NCI-H1105 treated with DMSO at 0.1 percent for 48 hours (cell line): Measurements from ENCODE around the gene NEUROD2.

Source experiments
- DNase-seq: peaks from one replicate; lab custom pipeline; 2025; lab: John Stamatoyannopoulos, UW

Gene NEUROD2

DNA sequence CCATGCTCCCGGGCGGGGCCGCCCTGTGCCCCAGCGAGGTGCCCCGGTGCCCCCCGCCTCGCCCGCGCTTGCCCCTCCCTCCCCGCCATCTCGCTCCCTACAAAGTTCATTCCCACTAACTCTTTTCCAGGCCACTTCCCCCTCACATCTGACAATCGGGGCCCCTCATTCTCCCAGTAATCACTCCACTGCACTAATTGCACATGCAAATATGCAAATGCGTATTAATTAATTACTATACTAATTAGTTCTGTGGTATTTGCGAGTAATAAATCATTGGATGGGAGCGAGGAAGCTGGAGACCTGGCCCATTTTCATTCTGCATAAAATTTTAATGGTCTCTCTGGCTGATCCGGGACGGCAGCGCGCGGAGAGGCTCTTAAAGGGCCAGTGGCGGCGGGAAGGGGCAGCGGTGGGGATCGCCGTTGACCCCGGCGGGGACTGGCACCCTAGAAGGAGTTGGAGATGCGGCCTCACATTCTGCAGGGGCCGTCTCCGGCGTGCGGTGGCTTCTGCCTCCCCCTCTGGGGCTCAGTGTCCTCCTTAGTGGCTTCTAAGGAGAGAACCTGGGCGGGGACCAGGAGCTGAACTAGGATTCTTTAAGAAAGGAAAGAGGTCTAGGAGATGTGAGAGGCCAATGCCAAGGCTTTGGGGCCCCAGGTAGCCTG, 10.7 kb upstream of the NEUROD2 start:
- peak; percentile 45 for DNase-seq

DNA sequence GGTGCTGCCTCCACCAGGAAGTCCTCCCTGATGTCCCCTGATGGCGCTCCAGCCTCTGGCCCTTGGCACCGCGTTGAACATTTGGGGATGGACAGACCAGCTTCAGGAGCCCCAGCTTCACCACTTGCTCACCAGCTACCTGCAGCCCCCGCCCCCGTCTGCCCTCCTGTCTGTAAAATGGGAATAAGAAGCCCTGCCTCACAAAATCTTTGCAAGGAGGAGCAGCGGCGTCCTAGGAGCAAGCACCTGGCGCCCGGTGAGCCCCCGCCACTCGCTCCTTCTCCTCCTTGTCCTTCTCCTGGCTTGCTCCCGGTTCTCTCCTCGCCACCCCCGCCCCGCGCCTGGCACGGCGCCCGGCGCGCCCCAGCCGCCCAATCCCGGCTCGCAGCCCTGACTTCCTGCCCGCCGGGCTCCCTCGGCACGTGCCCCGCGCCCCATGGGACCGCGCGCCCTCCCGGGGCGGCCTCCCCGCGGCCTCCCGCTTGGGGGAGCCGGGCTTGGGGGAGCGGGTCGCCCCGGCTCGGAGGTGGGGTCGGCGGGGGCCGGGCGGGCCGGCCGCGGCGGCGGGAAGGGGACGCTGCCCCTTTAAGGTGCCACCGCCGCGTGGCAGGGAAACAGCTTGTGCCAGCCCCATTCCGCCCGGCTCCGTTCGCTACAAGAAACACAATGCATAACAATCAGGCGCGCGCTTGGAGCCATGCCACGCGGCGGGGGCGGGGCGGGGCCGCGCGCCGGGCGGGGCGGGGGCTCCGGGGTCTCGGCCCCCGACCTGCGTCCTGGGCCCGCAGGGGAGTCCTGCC, 9.9 kb upstream of the NEUROD2 start:
- peak; percentile 77 for DNase-seq

DNA sequence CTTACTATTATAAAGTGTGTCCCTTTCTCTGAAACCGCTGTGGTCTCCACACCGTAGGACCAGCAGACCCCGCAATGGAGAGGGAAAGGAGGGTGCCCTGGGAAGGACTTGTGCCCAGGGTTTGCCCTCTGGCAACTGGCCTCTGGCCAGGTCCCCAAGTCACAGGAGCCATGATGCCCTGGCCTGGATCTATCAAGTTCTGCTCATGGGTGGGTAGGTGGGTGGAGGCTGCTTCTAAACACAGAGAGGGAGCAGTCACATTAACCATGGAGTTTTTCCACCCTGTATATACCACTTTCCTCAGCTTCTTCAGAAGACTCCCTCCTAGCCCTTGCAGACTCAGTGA, 9.4 kb upstream of the NEUROD2 start:
- no peak for DNase-seq

DNA sequence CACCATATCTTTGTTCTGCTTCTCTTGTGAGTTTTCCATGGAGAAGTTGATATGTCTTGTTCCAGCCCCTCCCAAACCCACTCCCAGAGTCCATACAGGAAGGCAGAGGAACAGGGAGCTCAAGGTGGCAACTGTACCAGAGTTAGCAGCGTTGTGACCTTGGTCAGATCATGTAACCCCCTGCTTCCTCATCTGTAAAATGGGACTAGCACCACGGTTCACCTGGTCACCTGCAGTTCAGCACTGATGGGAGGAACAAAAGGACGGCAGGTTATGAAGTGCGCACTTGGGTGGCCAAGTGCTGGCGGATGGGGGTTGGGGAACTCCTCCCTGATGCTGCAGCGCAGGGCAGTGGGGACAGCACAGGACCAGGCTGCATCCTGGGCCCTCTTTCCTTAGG, 7.7 kb upstream of the NEUROD2 start:
- no peak for DNase-seq

DNA sequence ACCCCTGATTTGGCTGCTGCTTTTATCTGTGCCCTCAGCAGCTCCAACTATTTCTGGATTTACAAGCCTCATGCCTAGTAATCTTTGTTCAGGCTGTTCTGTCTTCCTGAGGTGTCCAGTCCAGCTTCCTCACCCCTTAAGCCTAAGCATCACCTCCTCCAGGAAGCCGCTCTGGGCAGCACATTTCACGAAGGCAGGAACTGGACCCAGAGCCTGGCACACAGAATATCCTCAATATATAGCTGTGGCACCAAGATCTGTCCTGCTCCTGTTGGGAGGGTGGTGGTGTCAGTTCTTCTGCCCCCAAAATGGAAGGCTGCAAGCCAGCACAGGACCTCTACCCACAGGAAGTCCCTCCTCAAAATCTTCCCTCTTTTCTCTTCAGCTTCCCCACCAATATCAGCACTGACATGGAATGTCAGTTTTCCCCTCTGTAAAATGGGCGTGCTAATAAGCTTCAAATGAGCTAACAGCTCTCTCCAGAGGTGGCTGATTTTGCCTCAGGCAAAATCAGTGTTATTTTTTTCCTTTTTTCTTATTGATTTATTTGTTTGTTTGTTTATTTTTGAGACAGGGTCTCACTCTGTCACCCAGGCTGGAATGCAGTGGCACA, 6.9 kb upstream of the NEUROD2 start:
- no peak for DNase-seq

DNA sequence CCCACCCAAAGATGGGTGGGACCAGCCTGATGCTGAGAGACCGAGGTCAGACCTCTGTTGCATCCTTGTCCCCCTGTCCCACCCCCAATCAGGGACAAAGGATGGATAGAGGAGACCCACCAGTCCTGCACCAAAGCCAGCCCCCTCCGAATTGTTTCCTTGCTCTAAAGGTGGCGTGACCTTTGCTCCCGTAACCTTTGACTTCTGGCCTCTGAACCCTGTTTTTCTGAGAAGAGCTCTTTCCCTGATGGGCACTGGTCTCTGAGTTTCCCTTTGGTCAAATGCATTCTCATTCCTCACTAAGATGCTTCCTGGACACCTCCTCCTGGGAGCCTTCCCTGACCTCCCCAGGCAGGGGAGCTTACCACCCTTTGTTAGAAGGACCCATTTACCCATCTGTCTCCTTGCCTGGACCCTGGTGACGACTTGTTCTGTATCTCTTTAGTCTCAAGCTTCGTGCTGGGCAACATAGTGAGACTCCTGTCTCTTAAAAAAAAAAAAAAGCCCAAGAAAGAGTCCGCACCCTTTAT, 5.3 kb upstream of the NEUROD2 start:
- no peak for DNase-seq

DNA sequence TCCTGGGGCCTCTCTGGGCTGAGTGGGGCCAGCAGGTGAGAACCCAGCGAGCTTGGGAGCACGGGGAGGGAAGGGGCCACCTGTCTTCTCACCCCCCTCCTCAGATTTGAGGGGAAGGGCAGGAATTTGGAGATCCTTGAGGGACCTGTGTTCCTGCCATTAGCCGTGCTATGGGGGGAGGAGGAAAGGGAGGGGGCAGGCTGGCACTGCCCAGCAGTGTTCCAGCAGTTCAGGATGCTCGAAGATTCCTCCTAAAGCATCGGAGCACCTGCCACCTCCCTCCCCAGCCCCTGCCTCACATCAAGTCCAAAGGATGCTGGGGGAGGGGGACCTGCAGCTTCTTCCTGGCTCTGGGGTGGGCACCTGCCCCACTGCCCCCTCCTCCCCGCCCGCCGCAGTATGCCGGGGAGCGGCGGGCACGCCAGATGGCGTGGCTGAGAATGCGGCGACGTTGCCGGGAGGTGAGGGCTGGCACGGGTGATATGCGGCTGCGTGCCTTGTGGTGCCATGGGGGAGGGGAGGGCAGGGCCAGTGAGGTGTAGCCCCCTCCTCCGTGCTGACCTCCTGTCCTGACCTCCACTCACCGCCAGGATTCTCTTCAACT, 4.7 kb upstream of the NEUROD2 start:
- DNase-seq, result no peak

DNA sequence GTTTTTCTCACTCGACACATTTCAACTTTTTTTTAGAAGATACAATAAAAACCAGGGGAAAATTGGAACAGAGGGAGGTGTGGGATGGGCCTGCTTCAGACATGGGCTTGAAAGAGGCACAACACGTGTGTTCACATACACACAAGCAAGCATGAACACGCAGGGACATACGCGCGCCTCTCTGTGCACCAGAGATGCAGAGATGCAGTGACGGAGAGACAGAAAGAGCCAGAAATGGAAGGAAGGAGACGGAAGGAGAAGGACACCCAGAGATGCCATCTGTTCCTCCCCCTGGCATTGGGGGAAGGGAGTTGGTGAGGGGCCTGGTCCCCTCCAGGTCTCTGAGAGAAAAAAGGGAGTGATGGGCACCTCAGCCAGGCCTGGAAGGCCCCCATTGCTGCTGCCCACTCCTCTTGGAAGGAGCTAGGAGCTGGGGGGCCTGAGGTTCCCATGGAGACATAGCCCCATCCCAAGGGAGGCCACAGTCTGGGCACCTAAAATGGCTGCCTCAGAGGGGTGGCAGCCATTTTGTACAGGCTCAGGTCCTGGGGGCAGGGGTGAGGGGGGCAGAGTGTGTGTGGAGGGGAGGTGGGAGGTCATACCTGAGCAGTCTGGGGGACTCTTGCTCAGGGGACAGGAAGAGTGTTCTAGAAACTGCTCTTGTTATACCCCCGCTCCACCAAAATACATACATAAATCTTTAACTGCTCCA, 3.8 kb upstream of the NEUROD2 start:
- no peak for DNase-seq

DNA sequence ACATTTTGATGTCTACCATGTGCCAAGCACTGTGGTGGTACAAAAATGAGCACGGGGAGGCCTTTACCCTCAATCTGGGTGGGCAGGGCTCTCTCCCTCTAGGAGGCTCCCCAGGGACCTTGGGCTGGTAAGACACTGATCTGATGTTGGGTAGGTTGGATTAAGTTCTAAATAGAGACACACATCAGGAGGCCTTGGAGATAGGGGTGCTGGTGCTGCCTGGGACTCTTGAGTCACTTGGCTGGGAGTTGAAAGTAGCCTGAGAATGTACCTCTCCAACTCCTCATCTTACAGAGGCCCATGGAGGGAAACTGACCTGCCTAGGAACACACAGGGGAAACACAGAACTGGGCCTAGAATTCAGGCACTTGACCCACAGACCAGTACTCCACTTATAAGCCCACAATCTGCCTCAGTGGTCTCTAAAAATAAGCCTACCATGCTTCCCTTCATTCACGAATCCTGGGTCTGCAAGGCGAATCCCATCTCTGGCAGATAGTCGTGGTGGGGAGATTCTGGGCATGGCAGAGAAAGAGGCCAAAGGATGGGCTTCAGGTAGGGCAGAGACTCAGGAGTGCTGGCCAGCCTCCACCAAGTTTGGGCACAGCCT, 1.8 kb upstream of the NEUROD2 start:
- DNase-seq, result no peak

DNA sequence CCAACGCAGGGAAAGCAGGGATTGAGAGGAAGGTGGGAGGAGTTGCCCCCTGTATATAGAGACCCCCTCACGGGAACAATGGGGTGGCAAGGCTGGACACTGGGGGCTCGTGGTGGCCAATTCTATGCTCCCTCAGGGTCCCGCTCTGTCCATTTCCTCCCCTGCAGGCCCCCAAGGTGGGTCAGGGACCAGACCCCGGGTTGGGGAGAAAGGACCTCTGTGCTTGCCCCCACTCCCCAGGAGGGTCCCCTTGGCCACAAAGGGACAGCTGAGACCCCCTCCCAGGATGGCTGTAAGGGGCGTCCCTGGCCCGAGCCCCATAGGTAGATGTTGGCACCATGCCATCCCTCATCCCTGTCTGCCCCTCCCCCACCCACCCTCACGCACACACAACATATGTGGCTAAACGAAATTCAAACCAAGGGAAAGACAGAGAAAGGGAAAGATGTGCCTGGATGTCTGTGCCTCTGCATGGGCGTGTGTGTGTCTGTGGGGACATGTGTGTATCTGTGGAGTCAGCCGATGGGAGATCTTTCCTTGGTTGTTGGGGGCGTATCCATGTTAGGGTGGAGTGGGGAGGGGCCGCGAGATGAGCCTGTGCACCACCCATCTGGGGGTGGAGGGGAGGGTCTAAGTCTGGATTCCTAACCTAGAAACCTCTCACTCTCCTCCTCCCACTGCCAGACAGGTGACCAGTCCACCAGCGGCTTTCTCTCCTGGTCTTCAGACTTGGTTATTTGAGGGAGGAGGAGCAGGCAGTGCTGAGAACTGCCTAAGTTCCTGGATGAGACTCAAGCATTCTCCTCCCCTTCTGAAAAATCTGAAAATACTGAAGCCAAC, 642 bp upstream of the NEUROD2 start:
- DNase-seq, result no peak

DNA sequence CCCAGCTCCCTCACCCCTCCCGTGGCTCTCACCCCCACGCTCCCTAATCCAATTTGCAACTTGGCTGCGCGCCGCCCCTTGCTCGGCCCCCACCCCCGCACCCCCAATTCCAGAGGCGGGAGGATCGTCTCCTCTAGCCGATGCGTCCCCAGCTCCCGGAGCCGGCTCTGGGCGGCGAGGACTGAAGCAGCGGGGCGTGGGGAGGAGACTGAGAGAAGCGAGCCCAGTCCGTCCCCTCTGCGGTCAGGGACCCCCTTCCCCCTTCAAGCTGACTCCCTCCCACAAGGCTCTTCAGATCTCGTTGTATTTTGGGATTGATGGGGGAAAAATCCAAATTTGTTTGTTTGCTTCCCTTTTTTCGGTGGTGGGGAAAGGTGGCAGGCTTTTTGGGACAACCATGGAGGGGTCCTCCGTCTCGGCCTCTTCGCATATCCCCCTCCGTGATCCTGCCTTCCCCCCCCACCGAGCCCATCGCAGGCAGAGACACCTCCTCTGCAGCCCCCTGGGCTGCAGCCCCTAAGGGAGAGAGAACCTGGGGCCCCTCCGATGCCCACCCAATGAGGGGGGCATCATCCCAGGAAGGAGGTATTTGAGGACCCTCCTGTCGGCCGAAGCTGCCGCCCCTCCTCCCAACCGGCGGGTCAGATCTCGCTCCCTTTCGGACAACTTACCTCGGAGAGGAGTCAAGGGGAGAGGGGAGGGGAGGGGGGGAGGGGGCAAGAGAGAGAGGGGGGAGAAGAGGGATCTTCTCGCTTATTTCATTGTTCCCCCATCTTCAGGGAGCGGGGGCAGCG, 466 bp downstream of the NEUROD2 start:
- no peak for DNase-seq

DNA sequence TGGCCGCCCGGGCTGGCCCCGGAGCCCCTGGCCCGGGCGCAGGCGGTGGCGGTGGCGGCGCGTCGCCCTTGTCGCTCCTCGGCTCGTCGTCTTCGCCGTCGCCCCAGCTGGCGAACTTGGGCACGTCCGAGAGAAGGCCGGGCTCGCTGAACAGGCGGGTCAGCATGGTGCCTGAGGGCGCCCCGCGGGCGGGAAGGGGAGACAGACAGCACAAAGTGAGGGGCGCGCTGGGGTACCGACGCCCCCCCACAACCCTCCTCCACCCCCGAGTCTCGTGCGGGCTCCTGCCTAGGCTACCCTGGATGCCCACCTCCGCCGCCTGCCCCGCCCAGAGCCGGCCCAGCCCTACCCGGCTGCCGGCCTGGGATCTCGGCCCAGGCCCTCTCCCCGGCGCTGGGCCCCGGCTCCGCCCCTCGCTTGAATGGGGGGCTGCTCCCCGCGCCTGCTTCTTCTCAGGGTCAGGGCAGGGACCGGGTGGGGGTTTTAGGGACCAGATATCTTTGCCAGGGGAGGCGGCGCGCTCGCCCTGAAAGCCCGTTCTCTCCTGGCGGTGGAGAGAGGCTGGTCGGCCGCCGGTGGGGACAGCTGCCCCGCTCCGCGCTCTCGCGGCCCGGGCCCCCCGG, 1.2 kb downstream of the NEUROD2 start:
- no peak for DNase-seq

DNA sequence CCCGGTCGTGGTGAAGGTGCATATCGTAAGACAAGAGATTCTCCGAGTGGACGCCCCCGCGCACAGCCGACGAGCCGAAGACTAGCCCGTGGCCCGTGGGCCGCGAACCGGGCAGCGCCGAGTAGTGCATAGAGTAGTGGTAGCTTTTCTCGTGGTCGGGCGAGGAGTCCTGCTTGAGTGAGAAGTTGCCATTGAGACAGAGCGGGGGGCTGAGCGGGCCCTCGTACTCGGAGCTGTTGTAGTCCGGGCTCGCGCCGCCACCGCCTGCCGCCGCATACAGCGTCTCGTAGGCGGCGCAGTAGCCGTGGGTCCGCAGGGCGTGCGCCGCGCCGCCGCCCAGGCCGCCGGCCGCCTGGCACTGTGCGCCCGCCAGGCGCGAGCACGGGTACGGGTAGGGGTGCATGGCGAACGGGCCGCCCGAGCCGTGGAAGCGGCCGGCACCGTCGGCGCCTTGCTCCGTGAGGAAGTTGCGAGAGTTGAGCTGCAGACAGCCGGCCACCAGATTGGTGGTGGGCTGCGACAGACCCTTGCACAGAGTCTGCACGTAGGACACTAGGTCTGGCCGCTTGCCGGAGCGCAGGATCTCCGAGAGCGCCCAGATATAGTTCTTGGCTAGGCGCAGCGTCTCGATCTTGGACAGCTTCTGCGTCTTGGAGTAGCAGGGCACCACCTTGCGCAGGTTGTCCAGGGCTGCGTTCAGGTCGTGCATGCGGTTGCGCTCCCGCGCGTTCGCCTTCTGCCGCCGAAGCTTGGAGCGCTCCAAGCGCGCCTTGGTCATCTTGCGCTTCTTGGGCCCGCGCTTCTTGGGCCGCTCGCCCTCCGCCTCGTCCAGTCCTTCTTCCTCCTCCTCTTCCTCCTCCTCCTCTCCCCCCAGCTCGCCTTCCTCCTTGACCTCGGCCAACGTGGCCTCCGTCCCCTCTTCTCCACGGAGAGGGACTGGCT, 2.0 kb downstream of the NEUROD2 start:
- peak; percentile 21 for DNase-seq

DNA sequence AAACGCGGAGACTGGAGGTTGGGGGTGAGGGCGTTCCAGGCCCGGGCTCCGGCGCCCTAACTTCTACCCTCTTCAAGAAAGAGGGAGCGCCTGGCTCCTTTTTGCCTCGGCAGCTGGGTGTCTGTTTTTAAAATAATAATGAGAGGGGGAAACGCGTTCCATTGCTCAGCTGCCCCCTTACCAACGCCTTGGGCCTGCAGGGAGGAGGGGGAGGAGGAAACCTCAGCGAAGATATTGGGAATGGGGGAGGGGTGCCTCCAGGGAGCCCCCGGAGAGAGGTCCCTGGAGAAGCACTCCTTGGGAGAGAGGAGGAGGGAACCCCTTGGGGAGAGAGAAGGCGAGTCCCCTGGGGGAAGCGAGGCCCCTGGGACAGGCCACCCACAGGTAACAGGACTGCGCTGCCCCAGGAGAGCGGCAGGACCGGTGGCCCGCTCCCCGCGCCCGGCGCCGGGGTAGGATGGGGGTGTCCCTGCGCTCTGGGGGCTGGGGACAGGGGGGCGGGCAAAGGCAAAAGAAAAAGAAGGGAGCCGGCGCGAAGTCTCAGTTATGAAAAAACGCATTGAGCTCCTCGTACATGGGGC, 2.7 kb downstream of the NEUROD2 start:
- DNase-seq, result no peak

DNA sequence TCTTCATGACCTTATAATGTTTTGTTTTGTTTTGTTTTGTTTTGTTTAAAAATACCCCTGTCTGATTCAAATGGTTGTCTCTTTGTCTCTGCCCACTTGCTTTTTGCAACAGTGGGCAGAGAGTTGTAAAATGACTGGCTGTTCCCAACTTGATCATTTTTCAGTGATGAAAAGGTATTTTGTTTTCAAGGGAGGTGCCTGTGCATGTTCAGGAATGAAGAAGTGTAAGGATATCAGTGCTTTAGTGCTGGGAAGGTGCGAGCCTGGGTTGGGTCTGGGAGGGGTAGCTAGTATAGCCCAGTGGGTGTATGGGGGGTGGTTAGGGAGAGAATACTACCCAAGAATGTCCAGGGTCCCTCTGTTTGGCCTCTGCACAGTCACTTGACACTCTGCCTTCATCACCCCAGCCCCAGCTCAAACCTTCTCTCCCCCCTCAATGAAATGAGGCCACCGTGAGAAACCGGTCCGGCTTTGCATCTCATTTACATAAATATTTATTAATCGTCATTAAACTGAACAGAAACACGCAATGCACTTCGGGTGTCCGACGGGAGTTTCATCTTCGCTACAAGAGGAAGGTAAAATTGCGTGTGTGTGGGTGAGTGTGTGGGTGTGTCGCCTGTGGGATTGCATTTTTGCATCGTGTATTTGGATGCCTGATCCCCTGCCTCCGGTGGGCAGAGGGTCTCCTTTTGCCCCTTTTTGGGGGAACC, 4.3 kb downstream of the NEUROD2 start:
- no peak for DNase-seq

DNA sequence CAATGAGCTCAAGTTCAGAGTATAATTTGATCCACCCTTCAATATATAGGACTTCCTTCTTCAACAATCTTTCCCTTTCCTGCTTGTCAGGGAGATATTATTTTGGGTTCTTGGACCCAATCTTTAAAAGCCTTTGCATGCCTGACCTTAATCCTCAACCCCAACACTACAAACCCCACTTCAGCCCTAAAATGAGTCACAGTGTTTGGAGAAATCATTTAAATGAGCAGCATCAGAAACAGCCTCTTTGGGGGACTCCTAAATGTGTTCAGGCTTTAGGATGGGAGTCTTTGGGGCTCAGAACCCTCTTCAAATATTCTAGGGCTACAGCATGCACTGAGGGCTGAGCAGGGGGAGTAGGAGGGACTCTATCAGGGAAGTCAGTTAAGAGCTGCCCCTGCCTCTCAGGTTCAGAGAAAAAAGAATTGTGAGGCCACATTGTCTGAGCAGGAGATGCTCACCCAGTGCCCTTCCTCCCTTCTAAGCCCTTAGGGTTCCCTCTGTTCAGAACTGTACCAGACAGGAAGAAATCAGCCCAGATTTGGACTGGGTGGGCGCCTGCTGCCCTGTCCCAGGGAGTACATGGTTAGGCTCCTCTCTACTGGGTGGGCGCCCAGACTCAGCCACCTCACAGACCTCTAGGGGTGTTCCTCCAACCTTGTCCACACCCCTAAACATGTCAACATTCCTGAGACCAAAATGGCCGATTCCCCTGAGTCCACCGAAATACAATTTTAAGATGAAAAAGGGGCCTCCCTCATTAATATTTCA, 5.0 kb downstream of the NEUROD2 start:
- no peak for DNase-seq
